ENCODE results near the gene APBA3. TPM values are rescaled to one million over a fixed set of nuclear protein-coding genes. Genes with fewer than 3 reads are reported as not detected.

APBA3 gene
- total and polyA plus RNA-seq, 2 of the 4 experiments (the other 2 are of a cell fraction) = 9.5 to 18.4 TPM

- H3K9ac ChIP-seq (ENCODE audit: low read depth, low read length) = no peak overlapping the region
- no peaks in the 10 kb centered on the region for H3K36me3 ChIP-seq (ENCODE audit: control insufficient read depth, insufficient read depth, low read length)
- H2BK120ac ChIP-seq (ENCODE audit: low read depth, low read length) = no peak overlapping the region
- no peak overlapping the region for H2BK15ac ChIP-seq (ENCODE audit: low read depth, low read length)
- CTCF ChIA-PET = no interaction called here
- DNase-seq (no peak), ATAC-seq (ENCODE audit: low read depth) (no peak)
- H3K9me1 ChIP-seq (ENCODE audit: insufficient read depth, low read length) = no peaks in the 10 kb centered on the region
- no peak overlapping the region for H3K56ac ChIP-seq (ENCODE audit: extremely low read depth, insufficient read depth, low read length)
- H4K91ac ChIP-seq (ENCODE audit: insufficient read depth, low read depth, low read length) = no peak overlapping the region
- no peaks in the 10 kb centered on the region for H3K4me1 ChIP-seq (ENCODE audit: control insufficient read depth, insufficient read depth, low read length)
- in situ Hi-C loops (cut with MboI; ENCODE audit: low sequenced_read_pairs) = no loop called here
- H4K20me1 ChIP-seq (ENCODE audit: insufficient read depth, low read length) = no peaks in the 10 kb centered on the region
- H3K4me3 ChIP-seq (ENCODE audit: insufficient read depth, low read depth, low read length) = no peak overlapping the region
- H3K18ac ChIP-seq (ENCODE audit: low read depth, low read length) = no peak overlapping the region
- intact Hi-C loops (cut with micrococcal nuclease) = no loop called here
- H2AK5ac ChIP-seq (ENCODE audit: low read depth, low read length) = no peak overlapping the region
- H2AFZ ChIP-seq (replicated peaks; ENCODE audit: low read length, poor library complexity) = no peak overlapping the region
- no peak overlapping the region for H2BK5ac ChIP-seq (ENCODE audit: low read depth, low read length, poor library complexity, severe bottlenecking)
- POLR2A ChIA-PET (ENCODE audit: unreplicated experiment) = no interaction called here
- H3K27ac ChIP-seq (ENCODE audit: insufficient read depth, low read length) = no peak overlapping the region
- no peaks in the 10 kb centered on the region for H3K79me1 ChIP-seq (ENCODE audit: low read depth in 1 of 2, low read length in 2 of 2)
- dilution Hi-C loops (cut with HindIII; ENCODE audit: low sequenced_read_pairs, unreplicated experiment) = no loop called here
- no peak overlapping the region for H4K8ac ChIP-seq (ENCODE audit: low read depth in 2 of 2, low read length in 2 of 2)
- no peak overlapping the region for H2BK20ac ChIP-seq (ENCODE audit: low read depth, low read length)
- peaks cover 9% of the 10 kb centered on the region for H3K27me3 ChIP-seq (ENCODE audit: control insufficient read depth, insufficient read depth, low read length)
- TF ChIP-seq NFE2L2 (IDR thresholded peaks at IDR 0.05; ENCODE audit: low read depth, low read length) (no peak), ELK1 (IDR thresholded peaks at IDR 0.05; ENCODE audit: borderline replicate concordance, low read depth, low read length) (no peak), MAFK (IDR thresholded peaks at IDR 0.05; ENCODE audit: low read depth, low read length) (no peak), POLR2A (IDR thresholded peaks at IDR 0.05; ENCODE audit: low read depth, low read length) (no peak), FOS (IDR thresholded peaks at IDR 0.05; ENCODE audit: low read depth, low read length) (no peak)
- H4K5ac ChIP-seq (ENCODE audit: low read depth, low read length) = no peak overlapping the region
- H3K23ac ChIP-seq (ENCODE audit: low read depth, low read length) = no peak overlapping the region
- BruUV-seq (replicated peaks) = no TSS peak
- no peak overlapping the region for H2AK9ac ChIP-seq (replicated peaks; ENCODE audit: low read depth, low read length, poor library complexity)
- no peak overlapping the region for H3K14ac ChIP-seq (replicated peaks; ENCODE audit: low read depth, low read length)
- H3K9me3 ChIP-seq (ENCODE audit: control insufficient read depth, insufficient read depth, low read length) = peaks cover 15% of the 10 kb centered on the region
- 100% methylated on average over 2 of the region's 3 CpGs; no CpG with 5 or more reads in 1 of the 2 experiments for WGBS, 2 experiments (ENCODE audit: extremely low coverage in 2 of 2, insufficient read length in 1 of 2)
- no peak overlapping the region for H3K4ac ChIP-seq (ENCODE audit: low read depth, low read length)
- H3K4me2 ChIP-seq (ENCODE audit: low read depth, low read length) = no peak overlapping the region
Measured at GRCh38 chr19:3793799-3794198, 32.3 kb upstream of the APBA3 start.
